Esophagus muscularis mucosa (tissue), 4 donors: ENCODE measurements around the gene IFT122. TPM values are rescaled to one million over a fixed set of nuclear protein-coding genes. Genes with fewer than 3 reads are reported as not detected.

Experiments used
- DNase-seq: peaks from one replicate; pipeline ENCODE4 v3.0.0-alpha.2; 2017; ENCODE audit errors: extremely low spot score
- H3K27ac ChIP-seq, 4 donors: fragments of 200-600 bp; sonication (generic); replicated peaks in 1 of 4; 1 replicate in 3 of 4; 2 replicates in 1 of 4; pipeline ENCODE4 v1.5.1; 2016 to 2019; ENCODE audit warnings: mild to moderate bottlenecking in 1 of 4
- H3K27me3 ChIP-seq, 4 donors: fragments of 200-600 bp; sonication (generic); one replicate each; pipeline versions ENCODE4 v1.5.1 to v1.6.0; 2016 to 2019
- H3K36me3 ChIP-seq, 4 donors: fragments of 200-600 bp; sonication (generic); one replicate each; pipeline ENCODE4 v1.5.1; 2016 to 2019
- H3K4me1 ChIP-seq, 4 donors: fragments of 200-600 bp; sonication (generic); one replicate each; pipeline ENCODE4 v1.5.1; 2016 to 2019
- H3K4me3 ChIP-seq, 4 donors: fragments of 200-600 bp; sonication (generic); 1 replicate in 2 of 4; 2 replicates in 2 of 4; pipeline ENCODE4 v1.5.1; 2016 to 2019; ENCODE audit warnings: mild to moderate bottlenecking in 4 of 4, moderate library complexity in 1 of 4
- H3K9me3 ChIP-seq, 4 donors: fragments of 200-600 bp; sonication (generic); 1 replicate in 3 of 4; 2 replicates in 1 of 4; pipeline ENCODE4 v1.5.1; 2016 to 2019
- CTCF ChIP-seq, 3 experiments: fragments of 200-600 bp in 2 of 3; fragments of 450-650 bp in 1 of 3; sonication (generic) in 2 of 3; IDR thresholded peaks; one replicate each; pipeline ENCODE4 v1.5.1; 2017 to 2019; ENCODE audit warnings: antibody characterized with exemption in 3 of 3, mild to moderate bottlenecking in 2 of 3, moderate library complexity in 1 of 3
- EP300 ChIP-seq: sonication (generic); formaldehyde crosslinking; IDR thresholded peaks from one replicate; pipeline ENCODE4 v1.6.1; 2017; ENCODE audit warnings: antibody characterized with exemption
- POLR2A ChIP-seq: fragments of 450-650 bp; IDR thresholded peaks from one replicate; pipeline ENCODE4 v1.6.1; 2017; ENCODE audit warnings: antibody characterized with exemption, moderate library complexity, mild to moderate bottlenecking, low read depth
- POLR2AphosphoS5 ChIP-seq, 2 donors: sonication (generic); formaldehyde crosslinking; IDR thresholded peaks; one replicate each; pipeline ENCODE4 v1.6.1; 2017; ENCODE audit warnings: antibody characterized with exemption in 2 of 2
- WGBS: methylation state at CpG from one replicate; pipeline ENCODE4 v1.1.5; 2018; 5-methylcytosine and 5-hydroxymethylcytosine counted together
- intact Hi-C: fragments of 100-400 bp; cut with DNase I; formaldehyde crosslinking; loops from one replicate; pipeline ENCODE4 v1.15.1; 2023
- total RNA-seq, 4 donors: library from RNA; depleted of rRNA; stranded (reverse); fragments of >200 nt; gene quantifications; one replicate each; pipeline versions ENCODE4 v1.1.0 to v1.2.1, GENCODE V29; 2016

Gene IFT122
- total RNA-seq, 4 donors from 2014 or later: 19.5 to 32.8 (median 21.9) TPM

GRCh38 chr3:129529436-129530210 lies 89.6 kb downstream of the IFT122 start:
- intact Hi-C loops: no loop called here
- Histone ChIP-seq H3K9me3 (no peaks in the 10 kb centered on the region), H3K36me3 (no peaks in the 10 kb centered on the region), H3K27me3 (no peaks in the 10 kb centered on the region), H3K4me1 (peaks cover 0 to 2% (median 0%) of the 10 kb centered on the region in 4 donors), H3K27ac (no peak overlapping the region), H3K4me3 (no peak overlapping the region)
- no peak for TF ChIP-seq EP300
- TF ChIP-seq POLR2AphosphoS5 (IDR thresholded peaks at IDR 0.05): no peak
- no peak for TF ChIP-seq POLR2A
- TF ChIP-seq CTCF (IDR thresholded peaks at IDR 0.05): no peak
- no peak for DNase-seq
- WGBS: 86% methylated on average over 12 of the region's 12 CpGs

GRCh38 chr3:129530251-129530791 lies 90.3 kb downstream of the IFT122 start:
- intact Hi-C loops: no loop called here
- WGBS: 54% methylated on average over 6 of the region's 6 CpGs

GRCh38 chr3:129530821-129531220 lies 90.8 kb downstream of the IFT122 start:
- no peaks in the 10 kb centered on the region for H3K36me3 ChIP-seq
- H3K9me3 ChIP-seq: no peaks in the 10 kb centered on the region
- H3K4me3 ChIP-seq: no peak overlapping the region
- H3K27ac ChIP-seq: no peak overlapping the region
- 98% methylated on average over 11 of the region's 13 CpGs for WGBS
- TF ChIP-seq POLR2AphosphoS5 (IDR thresholded peaks at IDR 0.05) (no peak), EP300 (no peak), CTCF (IDR thresholded peaks at IDR 0.05) (no peak), POLR2A (no peak)
- no peaks in the 10 kb centered on the region for H3K27me3 ChIP-seq
- intact Hi-C loops: no loop called here
- no peak for DNase-seq
- peaks cover 0 to 2% (median 0%) of the 10 kb centered on the region in 4 donors for H3K4me1 ChIP-seq

More at GRCh38 chr3:129530251-129530791, 90.3 kb downstream of the IFT122 start:
- no peaks in the 10 kb centered on the region for H3K9me3 ChIP-seq
- no peak for DNase-seq
- H3K4me3 ChIP-seq: no peak overlapping the region
- H3K27ac ChIP-seq: no peak overlapping the region
- no peaks in the 10 kb centered on the region for H3K36me3 ChIP-seq
- H3K4me1 ChIP-seq: peaks cover 0 to 2% (median 0%) of the 10 kb centered on the region in 4 donors
- no peaks in the 10 kb centered on the region for H3K27me3 ChIP-seq
- no peak for TF ChIP-seq CTCF (IDR thresholded peaks at IDR 0.05)
- TF ChIP-seq EP300: no peak
- no peak for TF ChIP-seq POLR2AphosphoS5 (IDR thresholded peaks at IDR 0.05)
- TF ChIP-seq POLR2A: no peak

GRCh38 chr3:129531699-129532098 lies 91.7 kb downstream of the IFT122 start:
- intact Hi-C loops: no loop called here

More at GRCh38 chr3:129531699-129532098, 91.7 kb downstream of the IFT122 start:
- WGBS: 93% methylated on average over 9 of the region's 11 CpGs
- no peaks in the 10 kb centered on the region for H3K27me3 ChIP-seq
- DNase-seq: no peak
- H3K9me3 ChIP-seq: no peaks in the 10 kb centered on the region
- TF ChIP-seq POLR2AphosphoS5 (IDR thresholded peaks at IDR 0.05): no peak
- TF ChIP-seq CTCF (IDR thresholded peaks at IDR 0.05): no peak
- TF ChIP-seq EP300: no peak
- TF ChIP-seq POLR2A: no peak
- H3K4me1 ChIP-seq: peaks cover 0 to 2% (median 0%) of the 10 kb centered on the region in 4 donors
- no peak overlapping the region for H3K27ac ChIP-seq
- H3K36me3 ChIP-seq: no peaks in the 10 kb centered on the region
- no peak overlapping the region for H3K4me3 ChIP-seq
